HG03280 (cell line): ENCODE measurements around the gene CLCNKA.

Experiments
- ATAC-seq: cut with Tn5 transposase; IDR thresholded peaks from one replicate; pipeline ENCODE4 v1.9.1; 2021; ENCODE audit warnings: mild to moderate bottlenecking, moderate library complexity; ENCODE audit not compliant: unreplicated experiment

The CLCNKA gene

GRCh38 chr1:16076031-16076864 lies 54.4 kb downstream of the CLCNKA start:
- ATAC-seq = no peak

- no peak for ATAC-seq
These were observed 55.0 kb downstream of the CLCNKA start for GRCh38 chr1:16076865-16077238.

- ATAC-seq = no peak
These were observed 55.8 kb downstream of the CLCNKA start for GRCh38 chr1:16077406-16078245.

- no peak for ATAC-seq
These were observed 57.3 kb downstream of the CLCNKA start for GRCh38 chr1:16078925-16079656.

GRCh38 chr1:16080422-16081150 lies 58.8 kb downstream of the CLCNKA start:
- no peak for ATAC-seq

- ATAC-seq = no peak
These were observed 59.8 kb downstream of the CLCNKA start for GRCh38 chr1:16081636-16082035.

GRCh38 chr1:16082283-16083038 lies 60.6 kb downstream of the CLCNKA start:
- no peak for ATAC-seq

- ATAC-seq = no peak
These were observed 61.6 kb downstream of the CLCNKA start for GRCh38 chr1:16083486-16083885.
